Tibial nerve (tissue), 4 donors: ENCODE results near the gene HERC6.

Experiments used
- CTCF ChIP-seq, 5 experiments: fragments of 200-600 bp in 3 of 5; fragments of 450-650 bp in 2 of 5; sonication (generic) in 3 of 5; IDR thresholded peaks; one replicate each; pipeline ENCODE4 v1.5.1; 2016 to 2019; ENCODE audit warnings: antibody characterized with exemption in 5 of 5, mild to moderate bottlenecking in 3 of 5, moderate library complexity in 2 of 5
- EP300 ChIP-seq, 2 donors: sonication (generic); formaldehyde crosslinking; IDR thresholded peaks; one replicate each; pipeline ENCODE4 v1.6.1; 2017; ENCODE audit warnings: antibody characterized with exemption in 2 of 2, mild to moderate bottlenecking in 1 of 2
- POLR2A ChIP-seq, 2 donors: fragments of 450-650 bp; IDR thresholded peaks; one replicate each; pipeline ENCODE4 v1.6.1; 2017; ENCODE audit warnings: antibody characterized with exemption in 2 of 2, mild to moderate bottlenecking in 2 of 2, moderate library complexity in 2 of 2

- TF ChIP-seq CTCF (IDR thresholded peaks at IDR 0.05) (no peak), POLR2A (IDR thresholded peaks at IDR 0.05) (no peak), EP300 (IDR thresholded peaks at IDR 0.05) (no peak)
These were observed 66.6 kb downstream of the HERC6 start for GRCh38 chr4:88445252-88445651.
